Esophagus squamous epithelium (tissue), 5 donors: ENCODE results near the gene OSBPL10. TPM values are rescaled to one million over a fixed set of nuclear protein-coding genes. Genes with fewer than 3 reads are reported as not detected.

Experiments used
- DNase-seq: peaks from one replicate; lab custom pipeline; 2025; lab: John Stamatoyannopoulos, UW
- H3K27ac ChIP-seq, 4 donors: fragments of 200-600 bp; sonication (generic); one replicate each; pipeline ENCODE4 v1.5.1; 2016 to 2019; ENCODE audit warnings: mild to moderate bottlenecking in 1 of 4
- H3K27me3 ChIP-seq, 4 donors: fragments of 200-600 bp; sonication (generic); 1 replicate in 3 of 4; 2 replicates in 1 of 4; pipeline versions ENCODE4 v1.5.1 to v1.6.0; 2017 to 2021; ENCODE audit warnings: antibody characterized with exemption in 1 of 4
- H3K36me3 ChIP-seq, 3 donors: fragments of 200-600 bp; sonication (generic); one replicate each; pipeline ENCODE4 v1.5.1; 2016 to 2019
- H3K4me1 ChIP-seq, 3 donors: fragments of 200-600 bp; sonication (generic); one replicate each; pipeline ENCODE4 v1.5.1; 2017 to 2019
- H3K4me3 ChIP-seq, 4 donors: fragments of 200-600 bp; sonication (generic); 1 replicate in 3 of 4; 2 replicates in 1 of 4; pipeline ENCODE4 v1.5.1; 2016 to 2019; ENCODE audit warnings: mild to moderate bottlenecking in 2 of 4, moderate library complexity in 1 of 4
- H3K9me3 ChIP-seq, 3 donors: fragments of 200-600 bp; sonication (generic); one replicate each; pipeline ENCODE4 v1.5.1; 2016 to 2019
- POLR2A ChIP-seq, 4 donors: fragments of 450-650 bp; IDR thresholded peaks; one replicate each; pipeline ENCODE4 v1.6.1; 2017; ENCODE audit warnings: antibody characterized with exemption in 4 of 4, mild to moderate bottlenecking in 4 of 4, moderate library complexity in 3 of 4
- WGBS, 2 donors: methylation state at CpG; one replicate each; pipeline ENCODE4 v1.1.5; 2018; 5-methylcytosine and 5-hydroxymethylcytosine counted together
- intact Hi-C: fragments of 100-400 bp; cut with DNase I; formaldehyde crosslinking; loops from one replicate; pipeline ENCODE4 v1.15.0; 2022
- total RNA-seq, 4 donors: library from RNA; depleted of rRNA; stranded (reverse); fragments of >200 nt; gene quantifications; one replicate each; pipeline ENCODE4 v1.1.0, GENCODE V29; 2016
- TF ChIP-seq, protein P1 (sequence below), 6 experiments: fragments of 450-650 bp in 4 of 6; fragments of 200-600 bp in 2 of 6; sonication (generic) in 2 of 6; IDR thresholded peaks; one replicate each; pipeline ENCODE4 v1.5.1; 2016 to 2019; ENCODE audit warnings: antibody characterized with exemption in 6 of 6, mild to moderate bottlenecking in 4 of 6, moderate library complexity in 4 of 6
- donor health status: DM: yes; HTN: yes; CAD: no.

OSBPL10 gene
- total RNA-seq, 4 donors from 2014 or later = 13.8 to 65.3 (median 41.0) TPM

DNA sequence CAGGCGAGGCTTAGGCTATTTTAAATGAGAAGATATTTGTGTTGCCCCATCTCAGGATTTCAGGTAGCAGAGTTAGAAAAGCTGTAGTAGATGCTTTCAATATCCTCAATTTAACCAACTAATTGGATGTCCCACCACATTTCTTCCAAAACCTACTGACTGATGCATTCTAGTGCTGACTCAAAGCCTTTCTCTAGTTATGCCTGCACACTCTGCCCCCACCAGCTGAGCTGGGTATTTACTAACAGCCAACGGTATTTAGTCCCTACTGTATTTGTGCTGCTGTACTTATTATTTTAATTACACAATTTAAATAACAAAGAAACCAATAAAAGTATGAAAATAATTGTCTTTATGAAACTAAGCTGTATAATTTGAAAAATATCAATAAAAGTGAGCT lies 139.5 kb downstream of the OSBPL10 start:
- Histone ChIP-seq H3K27ac (no peak overlapping the region), H3K27me3 (no peaks in the 10 kb centered on the region), H3K4me3 (no peak overlapping the region), H3K4me1 (peaks cover 0 to 4% (median 0%) of the 10 kb centered on the region in 3 donors), H3K36me3 (no peaks in the 10 kb centered on the region), H3K9me3 (no peaks in the 10 kb centered on the region)
- intact Hi-C loops = no loop called here
- TF ChIP-seq, protein P1, sequence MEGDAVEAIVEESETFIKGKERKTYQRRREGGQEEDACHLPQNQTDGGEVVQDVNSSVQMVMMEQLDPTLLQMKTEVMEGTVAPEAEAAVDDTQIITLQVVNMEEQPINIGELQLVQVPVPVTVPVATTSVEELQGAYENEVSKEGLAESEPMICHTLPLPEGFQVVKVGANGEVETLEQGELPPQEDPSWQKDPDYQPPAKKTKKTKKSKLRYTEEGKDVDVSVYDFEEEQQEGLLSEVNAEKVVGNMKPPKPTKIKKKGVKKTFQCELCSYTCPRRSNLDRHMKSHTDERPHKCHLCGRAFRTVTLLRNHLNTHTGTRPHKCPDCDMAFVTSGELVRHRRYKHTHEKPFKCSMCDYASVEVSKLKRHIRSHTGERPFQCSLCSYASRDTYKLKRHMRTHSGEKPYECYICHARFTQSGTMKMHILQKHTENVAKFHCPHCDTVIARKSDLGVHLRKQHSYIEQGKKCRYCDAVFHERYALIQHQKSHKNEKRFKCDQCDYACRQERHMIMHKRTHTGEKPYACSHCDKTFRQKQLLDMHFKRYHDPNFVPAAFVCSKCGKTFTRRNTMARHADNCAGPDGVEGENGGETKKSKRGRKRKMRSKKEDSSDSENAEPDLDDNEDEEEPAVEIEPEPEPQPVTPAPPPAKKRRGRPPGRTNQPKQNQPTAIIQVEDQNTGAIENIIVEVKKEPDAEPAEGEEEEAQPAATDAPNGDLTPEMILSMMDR (IDR thresholded peaks at IDR 0.05) = no peak
- TF ChIP-seq POLR2A (IDR thresholded peaks at IDR 0.05) = no peak
- no peak for DNase-seq
- WGBS, 2 donors = 79 to 91% methylated on average over 2 of the region's 2 CpGs

DNA sequence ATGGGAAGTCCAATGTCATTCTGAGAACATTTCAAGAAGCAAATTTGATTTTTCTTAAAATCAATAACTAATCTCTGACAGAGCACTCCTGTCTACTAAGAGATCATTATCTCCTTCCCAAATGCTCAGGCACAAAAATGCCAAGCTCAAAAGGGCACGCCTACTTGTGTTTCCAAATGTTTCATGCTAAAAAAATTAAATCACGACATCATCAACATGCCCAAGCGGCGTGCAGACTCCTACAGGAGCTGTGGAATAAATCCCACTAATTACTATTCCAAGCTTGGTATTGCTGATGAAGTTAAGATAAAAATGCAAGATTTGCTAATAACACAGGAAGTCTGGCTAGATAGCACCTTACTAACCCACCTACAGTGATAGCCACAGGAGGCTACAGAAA lies 140.8 kb downstream of the OSBPL10 start:
- H3K27me3 ChIP-seq = no peaks in the 10 kb centered on the region
- H3K36me3 ChIP-seq = no peaks in the 10 kb centered on the region
- H3K4me3 ChIP-seq = no peak overlapping the region
- intact Hi-C loops = no loop called here
- WGBS, 2 donors = 67 to 69% methylated on average over 4 of the region's 4 CpGs
- H3K27ac ChIP-seq = no peak overlapping the region
- H3K4me1 ChIP-seq = peaks cover 0 to 10% (median 3%) of the 10 kb centered on the region in 3 donors
- H3K9me3 ChIP-seq = no peaks in the 10 kb centered on the region
- DNase-seq = no peak
- TF ChIP-seq, protein P1 (IDR thresholded peaks at IDR 0.05) = no peak
- no peak for TF ChIP-seq POLR2A (IDR thresholded peaks at IDR 0.05)

DNA sequence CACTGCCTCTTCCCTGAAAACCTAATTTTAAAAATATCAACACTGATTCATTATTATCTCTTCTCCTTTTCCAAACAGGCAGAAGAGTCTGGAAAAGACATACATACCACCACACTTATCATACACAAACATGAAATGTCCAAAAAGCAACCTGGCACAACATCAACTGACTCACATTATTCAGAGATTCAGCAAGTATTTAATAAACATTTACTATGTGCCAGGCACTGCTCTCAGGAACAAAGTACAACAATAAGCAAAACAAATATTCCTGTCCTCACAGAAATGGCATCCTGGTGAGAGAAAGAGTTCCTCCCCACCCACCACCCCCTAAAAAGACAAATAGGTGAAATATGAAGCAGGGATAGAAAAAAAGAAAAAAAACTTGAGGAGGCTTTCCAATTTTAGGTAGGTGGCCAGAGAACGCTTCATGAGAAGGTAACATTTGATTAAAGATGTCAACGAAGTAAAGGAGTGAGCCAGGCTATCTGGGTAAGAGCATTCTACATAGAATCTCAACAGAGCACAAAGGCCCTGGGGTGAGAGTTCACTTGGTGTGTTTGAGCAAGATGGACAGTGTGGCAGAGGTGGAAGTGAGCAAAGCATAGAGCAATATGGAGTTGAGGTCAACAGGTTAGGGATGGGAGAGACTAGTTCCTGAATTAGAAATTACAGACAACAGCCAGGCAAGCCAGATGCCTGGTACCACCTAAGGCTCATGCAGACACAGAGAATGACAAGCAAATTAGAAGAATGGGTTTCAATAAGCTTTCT lies 141.7 kb downstream of the OSBPL10 start:
- no peaks in the 10 kb centered on the region for H3K36me3 ChIP-seq
- H3K4me3 ChIP-seq = no peak overlapping the region
- no peak for TF ChIP-seq POLR2A (IDR thresholded peaks at IDR 0.05)
- TF ChIP-seq, protein P1 (IDR thresholded peaks at IDR 0.05) = no peak
- intact Hi-C loops = no loop called here
- no peaks in the 10 kb centered on the region for H3K9me3 ChIP-seq
- peaks cover 0 to 10% (median 3%) of the 10 kb centered on the region in 3 donors for H3K4me1 ChIP-seq
- H3K27me3 ChIP-seq = no peaks in the 10 kb centered on the region
- 87 to 97% methylated on average over 2 of the region's 2 CpGs for WGBS, 2 donors
- DNase-seq = no peak
- no peak overlapping the region for H3K27ac ChIP-seq

DNA sequence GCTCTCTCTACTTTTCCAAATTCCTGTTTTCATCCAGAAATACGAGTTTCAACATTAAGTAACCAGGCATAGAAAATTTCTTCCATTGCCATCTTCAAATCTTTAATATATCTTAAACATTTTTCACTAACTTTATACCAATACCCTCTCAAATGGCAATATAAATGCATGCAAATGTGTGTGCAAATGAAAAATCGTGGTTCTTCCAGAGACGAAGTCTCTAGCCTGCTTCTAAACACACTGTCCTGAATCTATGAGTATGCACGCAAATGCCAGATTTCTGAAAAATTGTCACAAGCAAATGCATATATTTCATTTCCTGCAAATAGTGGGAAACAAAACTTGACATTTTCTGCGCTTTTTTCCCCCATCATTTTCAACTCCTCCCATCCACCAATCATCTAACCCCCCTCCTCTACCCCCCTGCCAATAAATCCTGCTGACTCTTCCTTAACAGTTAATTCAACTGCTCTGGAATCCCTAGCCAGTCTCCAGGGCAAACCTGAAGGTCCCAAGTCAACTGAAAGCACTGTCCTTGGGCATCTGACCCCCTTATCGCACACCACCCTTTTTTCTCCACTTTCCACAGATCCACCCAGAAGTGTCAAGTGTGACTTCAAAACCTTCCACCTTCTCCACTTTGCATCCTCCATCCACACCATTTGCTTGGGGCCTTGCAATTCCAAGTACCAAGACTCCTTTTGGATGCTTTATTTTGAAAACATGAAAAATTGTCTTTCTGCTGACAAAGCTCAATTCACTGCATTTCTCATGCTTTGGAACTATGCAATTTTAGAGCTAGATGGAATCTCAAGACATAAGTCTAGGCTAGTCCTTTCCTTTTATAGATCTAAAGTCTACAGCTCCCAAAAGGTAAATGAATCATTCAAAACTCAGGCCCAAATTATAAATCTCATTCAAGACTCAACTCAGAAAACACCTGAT lies 144.7 kb downstream of the OSBPL10 start:
- DNase-seq = no peak
- no peaks in the 10 kb centered on the region for H3K36me3 ChIP-seq
- no peaks in the 10 kb centered on the region for H3K9me3 ChIP-seq

More for the DNA sequence above, 144.7 kb downstream of the OSBPL10 start:
- H3K4me3 ChIP-seq = no peak overlapping the region
- peaks cover 0 to 10% (median 3%) of the 10 kb centered on the region in 3 donors for H3K4me1 ChIP-seq
- H3K27me3 ChIP-seq = no peaks in the 10 kb centered on the region
- no peak overlapping the region for H3K27ac ChIP-seq
- TF ChIP-seq POLR2A (IDR thresholded peaks at IDR 0.05) = no peak
- TF ChIP-seq, protein P1 (IDR thresholded peaks at IDR 0.05) = no peak
- WGBS, 2 donors = 81 to 82% methylated on average over 6 of the region's 6 CpGs
- intact Hi-C loops = no loop called here
